ACC112 (cell line): ENCODE measurements around the gene ANKRD40CL.

Experiments
- H2AFZ ChIP-seq: fragments of 200-600 bp; sonication (generic); one replicate; pipeline ENCODE4 v1.6.0; 2017; ENCODE audit warnings: antibody characterized with exemption, low read length; ENCODE audit not compliant: unreplicated experiment
- H3K27ac ChIP-seq: fragments of 200-600 bp; sonication (generic); 2 replicates; pipeline ENCODE4 v1.5.1; 2014; ENCODE audit warnings: low read depth, mild to moderate bottlenecking, antibody characterized with exemption, low read length, moderate library complexity
- H3K27me3 ChIP-seq: fragments of 200-600 bp; sonication (generic); 2 replicates; pipeline ENCODE4 v1.6.1; 2014; ENCODE audit warnings: mild to moderate bottlenecking, antibody characterized with exemption, low read length, moderate library complexity, mixed read lengths; ENCODE audit not compliant: insufficient read depth
- H3K36me3 ChIP-seq: fragments of 200-600 bp; sonication (generic); 2 replicates; pipeline ENCODE4 v1.6.1; 2016; ENCODE audit warnings: mild to moderate bottlenecking, antibody characterized with exemption, low read length, moderate library complexity, mixed read lengths; ENCODE audit not compliant: insufficient read depth
- H3K4me1 ChIP-seq: fragments of 200-600 bp; sonication (generic); one replicate; pipeline ENCODE4 v1.6.1; 2016; ENCODE audit warnings: low read length, mixed read lengths; ENCODE audit not compliant: insufficient read depth, unreplicated experiment, control insufficient read depth
- H3K4me3 ChIP-seq: fragments of 200-600 bp; sonication (generic); 2 replicates; pipeline ENCODE4 v1.5.1; 2014; ENCODE audit warnings: mild to moderate bottlenecking, low read depth, low read length
- H3K79me2 ChIP-seq: fragments of 200-600 bp; sonication (generic); one replicate; pipeline ENCODE4 v1.6.0; 2016; ENCODE audit warnings: low read length; ENCODE audit not compliant: control insufficient read depth, unreplicated experiment, insufficient read depth

ANKRD40CL gene

DNA sequence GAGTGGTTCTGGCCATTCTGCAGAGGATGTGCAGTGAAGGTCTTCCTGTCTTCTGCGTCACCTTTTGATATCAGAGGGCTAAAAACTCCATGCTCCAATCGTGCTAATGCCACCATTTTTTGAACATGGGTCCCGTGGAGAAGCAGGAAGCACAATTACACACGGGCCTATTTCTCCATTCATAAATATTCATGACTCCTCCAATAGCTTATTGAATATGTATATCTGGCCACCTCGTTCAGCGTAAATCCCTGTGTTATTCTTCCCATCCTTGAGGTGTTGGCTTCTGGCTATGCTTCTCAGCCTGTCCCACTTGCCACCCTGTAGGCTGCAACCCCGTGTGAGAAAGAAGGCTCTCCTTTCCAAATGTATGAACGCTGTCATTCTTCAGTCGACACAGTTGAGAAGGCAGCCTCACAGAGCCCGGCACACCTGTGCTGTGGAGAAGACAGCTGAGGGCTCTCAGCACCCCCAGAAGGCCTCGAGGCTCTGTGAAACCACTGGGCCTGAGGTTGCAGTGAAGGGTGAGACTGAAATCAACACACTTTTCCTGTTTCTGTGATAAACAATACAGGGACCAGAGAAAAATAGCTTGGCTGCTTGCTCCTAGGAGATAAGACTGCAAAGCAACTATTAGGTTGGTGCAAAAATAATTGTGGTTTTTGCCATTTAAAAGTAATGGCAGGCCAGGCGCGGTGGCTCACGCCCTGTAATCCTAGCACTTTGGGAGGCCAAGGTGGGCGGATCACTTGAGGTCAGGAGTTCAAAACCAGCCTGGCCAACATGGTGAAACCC lies 4.9 kb upstream of the ANKRD40CL start:
- no peaks in the 10 kb centered on the region for H3K79me2 ChIP-seq
- H3K4me1 ChIP-seq: no peaks in the 10 kb centered on the region
- H3K4me3 ChIP-seq: no peak overlapping the region
- no peak overlapping the region for H2AFZ ChIP-seq
- no peak overlapping the region for H3K27ac ChIP-seq
- H3K36me3 ChIP-seq: no peaks in the 10 kb centered on the region
- H3K27me3 ChIP-seq: no peaks in the 10 kb centered on the region

DNA sequence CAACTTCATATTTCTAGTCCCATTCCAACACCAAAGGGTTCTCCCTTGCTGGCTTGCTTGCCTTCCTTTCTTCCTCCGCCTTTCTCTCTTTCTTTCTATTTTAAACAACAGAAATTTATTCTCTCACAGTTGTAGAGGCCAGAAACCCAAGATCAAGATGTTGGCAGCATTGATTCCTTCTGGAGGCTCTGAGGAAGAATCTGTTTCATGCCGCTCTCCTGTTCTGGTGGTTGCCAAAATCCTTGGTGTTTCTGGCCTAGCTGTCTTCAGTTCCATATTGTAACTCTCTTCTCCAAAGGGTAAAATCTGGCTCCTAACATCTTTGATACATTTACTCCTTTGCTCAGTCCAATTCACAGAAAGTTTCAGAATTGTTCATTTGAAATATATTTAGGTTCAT lies 3.0 kb upstream of the ANKRD40CL start:
- Histone ChIP-seq H2AFZ (no peak overlapping the region), H3K4me1 (no peaks in the 10 kb centered on the region), H3K79me2 (no peaks in the 10 kb centered on the region), H3K27ac (no peak overlapping the region), H3K4me3 (no peak overlapping the region), H3K27me3 (no peaks in the 10 kb centered on the region), H3K36me3 (no peaks in the 10 kb centered on the region)

DNA sequence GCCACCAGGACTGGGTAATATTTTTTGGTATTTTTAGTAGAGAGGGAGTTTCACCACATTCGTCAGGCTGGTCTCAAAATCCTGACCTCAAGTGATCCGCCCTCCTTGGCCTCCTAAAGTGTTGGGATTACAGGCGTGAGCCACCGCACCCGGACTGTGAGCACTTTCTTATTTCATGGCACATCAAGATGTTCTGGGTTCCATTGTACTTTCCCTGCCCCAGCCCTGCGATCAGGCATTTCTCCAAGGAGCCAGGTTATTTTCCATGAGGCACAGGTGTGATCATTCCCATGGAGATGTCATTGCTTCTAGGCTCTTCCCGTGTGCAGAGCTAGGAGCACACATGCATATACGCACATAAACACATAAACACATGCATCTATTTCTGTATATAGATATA lies 2.6 kb upstream of the ANKRD40CL start:
- no peaks in the 10 kb centered on the region for H3K79me2 ChIP-seq
- no peak overlapping the region for H2AFZ ChIP-seq

DNA sequence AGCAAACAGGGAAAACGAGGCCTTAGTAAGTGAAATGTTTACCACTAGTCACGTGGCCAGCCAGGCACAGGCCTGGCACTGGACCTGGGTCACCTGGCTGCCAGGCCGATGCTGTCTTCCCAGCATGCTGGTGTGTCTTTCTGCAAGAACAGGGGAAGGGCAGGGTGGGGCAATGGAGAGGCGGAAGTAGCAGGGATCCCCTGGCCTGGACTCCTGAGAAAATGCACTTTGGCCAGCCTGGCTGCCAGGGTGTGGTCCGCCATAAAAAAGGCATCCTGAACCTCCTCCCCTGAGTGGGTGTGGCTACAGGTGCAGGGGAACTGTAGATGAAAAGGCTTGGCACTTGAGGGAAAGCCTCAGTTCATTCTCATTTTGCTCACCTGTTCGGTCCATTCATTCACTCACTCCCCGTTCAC lies 1.0 kb upstream of the ANKRD40CL start:
- H3K4me1 ChIP-seq: peaks cover 7% of the 10 kb centered on the region
- H3K27ac ChIP-seq: no peak overlapping the region
- no peaks in the 10 kb centered on the region for H3K79me2 ChIP-seq
- no peak overlapping the region for H2AFZ ChIP-seq
- no peaks in the 10 kb centered on the region for H3K36me3 ChIP-seq
- no peak overlapping the region for H3K4me3 ChIP-seq
- no peaks in the 10 kb centered on the region for H3K27me3 ChIP-seq

More for the DNA sequence above, 2.6 kb upstream of the ANKRD40CL start:
- Histone ChIP-seq H3K36me3 (no peaks in the 10 kb centered on the region), H3K27me3 (no peaks in the 10 kb centered on the region), H3K4me3 (no peak overlapping the region), H3K4me1 (no peaks in the 10 kb centered on the region), H3K27ac (no peak overlapping the region)

DNA sequence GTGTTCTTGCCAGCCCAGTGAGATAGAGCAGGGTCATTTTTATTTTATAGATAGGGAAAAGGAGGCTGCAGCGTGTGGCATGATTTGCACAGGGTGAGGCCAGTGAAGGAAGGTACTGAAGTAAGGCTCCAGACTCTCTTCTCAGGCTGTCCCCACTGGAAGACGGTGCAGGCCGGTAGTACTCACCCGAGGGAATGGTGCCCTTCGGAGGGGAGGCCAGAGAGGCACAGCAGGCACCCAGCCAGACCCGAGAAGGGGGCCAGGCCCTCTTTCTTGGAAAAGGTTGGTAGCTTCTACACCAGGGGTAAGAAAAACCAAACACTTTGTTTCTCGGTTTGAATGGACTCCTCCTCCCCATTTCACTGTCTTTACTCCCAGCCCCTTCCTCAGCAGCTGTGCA lies 288 bp downstream of the ANKRD40CL start:
- Histone ChIP-seq H2AFZ (no peak overlapping the region), H3K27me3 (no peaks in the 10 kb centered on the region), H3K4me3 (no peak overlapping the region), H3K4me1 (peaks cover 9% of the 10 kb centered on the region), H3K79me2 (no peaks in the 10 kb centered on the region), H3K36me3 (no peaks in the 10 kb centered on the region), H3K27ac (no peak overlapping the region)

DNA sequence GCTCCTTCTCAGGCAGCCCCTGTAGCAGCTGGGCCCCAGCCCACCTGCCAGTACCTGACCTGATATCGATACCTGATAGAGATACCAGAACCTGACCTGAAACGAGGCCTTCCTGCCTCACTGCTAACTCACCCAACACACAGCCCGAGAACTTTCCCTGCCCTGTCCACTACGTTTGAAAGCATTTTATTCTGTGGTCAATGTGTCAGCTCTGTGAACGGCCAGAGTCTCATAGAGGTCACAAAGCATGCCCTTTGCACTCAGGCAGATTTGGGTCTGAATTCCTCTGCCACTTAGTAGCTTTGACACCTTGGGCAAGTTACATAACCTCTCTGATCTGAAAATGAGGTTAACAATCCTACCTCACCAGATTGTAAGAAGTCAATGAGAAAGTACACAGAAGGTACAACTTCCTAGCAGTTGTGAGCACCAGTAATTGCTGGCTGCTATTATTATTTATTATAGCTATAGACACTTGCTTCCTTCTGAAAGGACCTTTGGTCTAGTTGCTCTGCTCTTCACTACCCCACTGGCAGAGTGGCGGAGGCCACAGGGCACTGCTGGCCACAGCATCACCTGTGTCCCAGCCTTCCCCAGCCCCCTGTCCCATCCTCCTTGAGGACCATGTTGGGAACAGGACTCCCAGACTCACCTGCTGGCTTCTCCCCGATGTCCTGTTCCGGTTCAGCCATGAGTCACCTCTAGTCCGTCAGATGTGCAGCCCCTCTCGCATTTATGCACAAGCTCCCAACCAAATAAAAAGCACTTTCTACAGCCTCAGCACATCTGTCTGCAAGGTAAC lies 895 bp downstream of the ANKRD40CL start:
- Histone ChIP-seq H3K79me2 (no peaks in the 10 kb centered on the region), H3K4me1 (peaks cover 9% of the 10 kb centered on the region), H2AFZ (no peak overlapping the region), H3K4me3 (no peak overlapping the region), H3K36me3 (no peaks in the 10 kb centered on the region), H3K27ac (no peak overlapping the region), H3K27me3 (no peaks in the 10 kb centered on the region)

DNA sequence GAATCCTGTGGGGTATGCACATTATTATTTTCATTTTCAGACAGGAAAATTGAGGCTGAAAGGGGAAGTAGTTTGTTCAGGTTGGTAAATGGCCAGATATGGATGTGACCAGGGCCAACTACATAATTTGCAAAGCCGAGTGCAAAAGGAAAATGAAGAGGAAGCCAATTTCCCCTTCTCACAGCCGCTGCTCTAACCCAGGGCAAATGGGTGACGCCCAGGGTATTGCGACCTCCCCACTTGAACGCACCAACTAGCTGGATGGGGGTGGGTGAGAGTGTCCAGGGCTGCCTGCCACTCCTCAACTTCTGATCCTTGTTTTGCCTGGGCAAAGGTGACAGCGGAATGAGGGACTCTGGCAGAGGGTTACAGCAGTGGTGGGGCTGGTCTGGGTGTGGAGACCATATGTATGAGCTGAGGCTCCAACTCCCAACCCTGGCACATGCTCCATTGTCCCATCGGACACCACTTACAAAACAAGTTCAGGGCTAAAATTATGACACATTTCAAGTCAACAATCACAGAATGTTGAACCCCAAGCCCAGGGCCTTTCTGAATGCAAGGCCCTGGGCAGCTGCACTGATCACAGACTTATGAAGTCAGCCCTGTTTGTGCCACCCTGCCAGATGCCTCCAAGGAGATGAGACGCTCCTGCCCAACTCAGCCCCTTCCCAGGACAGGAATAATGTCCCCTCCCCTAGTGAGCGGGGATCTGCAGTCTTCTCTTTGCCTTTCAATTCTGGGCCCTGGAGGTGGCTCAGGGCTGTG lies 1.7 kb downstream of the ANKRD40CL start:
- Histone ChIP-seq H3K4me3 (no peak overlapping the region), H3K4me1 (peaks cover 9% of the 10 kb centered on the region), H3K27ac (no peak overlapping the region)

DNA sequence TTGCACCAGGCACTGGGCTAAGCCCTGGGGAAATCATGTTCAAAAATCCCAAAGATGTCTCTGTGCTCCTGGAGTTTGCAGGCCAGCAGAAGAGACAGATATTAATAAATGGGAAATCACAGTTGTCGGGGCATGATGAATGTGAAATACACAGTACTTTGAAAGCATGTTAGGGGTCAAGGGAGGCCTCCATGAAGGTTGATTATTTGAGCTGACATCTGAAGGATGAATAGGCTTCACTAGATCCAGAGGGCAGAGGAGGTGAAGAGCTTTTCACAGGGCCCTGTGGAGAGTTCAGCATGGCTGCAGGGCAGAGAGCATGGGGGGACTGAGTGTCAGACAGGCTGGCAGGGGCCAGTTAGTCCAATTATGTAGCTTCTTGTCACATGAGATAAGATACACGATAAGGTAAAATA lies 2.6 kb downstream of the ANKRD40CL start:
- Histone ChIP-seq H3K79me2 (no peaks in the 10 kb centered on the region), H2AFZ (no peak overlapping the region), H3K27ac (no peak overlapping the region), H3K27me3 (no peaks in the 10 kb centered on the region), H3K4me1 (peaks cover 9% of the 10 kb centered on the region), H3K4me3 (no peak overlapping the region), H3K36me3 (no peaks in the 10 kb centered on the region)

More for the DNA sequence above, 1.7 kb downstream of the ANKRD40CL start:
- Histone ChIP-seq H2AFZ (no peak overlapping the region), H3K79me2 (no peaks in the 10 kb centered on the region), H3K27me3 (no peaks in the 10 kb centered on the region), H3K36me3 (no peaks in the 10 kb centered on the region)

DNA sequence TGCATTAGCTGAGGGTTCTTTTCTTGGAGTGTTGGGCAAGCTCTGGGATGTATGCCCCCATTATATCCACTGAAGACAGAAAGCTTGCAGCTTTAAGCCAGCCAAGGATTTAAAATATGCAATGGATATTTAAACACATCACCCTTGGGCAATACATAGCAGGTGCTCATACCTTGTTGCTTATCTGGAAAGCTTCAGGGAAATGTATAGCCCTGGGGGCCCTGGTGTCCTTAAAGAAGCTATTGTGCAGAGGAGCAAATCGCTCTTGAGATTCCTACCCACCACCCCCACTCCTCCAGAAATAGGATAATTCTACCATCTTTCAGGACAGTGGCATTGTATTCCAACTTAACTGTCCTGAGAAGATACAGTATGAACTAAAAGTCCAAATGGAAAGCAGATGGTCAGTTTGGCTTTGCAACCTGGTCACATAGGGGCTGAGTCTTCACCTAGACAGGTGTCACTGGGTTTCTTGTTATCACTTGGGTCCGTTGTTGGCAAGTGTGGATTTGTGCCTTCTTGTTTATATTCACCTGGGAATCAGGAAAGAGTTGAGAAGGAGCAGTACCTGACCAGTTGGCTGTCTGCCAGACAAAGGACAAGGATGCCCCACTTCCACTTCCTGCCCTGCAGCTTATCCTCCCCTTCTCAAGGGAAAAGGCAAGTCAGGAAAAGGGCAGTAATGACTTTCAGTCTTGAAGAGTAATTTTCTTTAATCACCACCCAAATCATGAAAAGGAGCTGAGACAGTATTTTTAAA lies 3.4 kb downstream of the ANKRD40CL start:
- peaks cover 9% of the 10 kb centered on the region for H3K4me1 ChIP-seq
- no peak overlapping the region for H3K27ac ChIP-seq
- peak overlapping the region; percentile 47 for H2AFZ ChIP-seq
- H3K4me3 ChIP-seq: no peak overlapping the region
- H3K27me3 ChIP-seq: no peaks in the 10 kb centered on the region
- H3K36me3 ChIP-seq: no peaks in the 10 kb centered on the region
- H3K79me2 ChIP-seq: no peaks in the 10 kb centered on the region

DNA sequence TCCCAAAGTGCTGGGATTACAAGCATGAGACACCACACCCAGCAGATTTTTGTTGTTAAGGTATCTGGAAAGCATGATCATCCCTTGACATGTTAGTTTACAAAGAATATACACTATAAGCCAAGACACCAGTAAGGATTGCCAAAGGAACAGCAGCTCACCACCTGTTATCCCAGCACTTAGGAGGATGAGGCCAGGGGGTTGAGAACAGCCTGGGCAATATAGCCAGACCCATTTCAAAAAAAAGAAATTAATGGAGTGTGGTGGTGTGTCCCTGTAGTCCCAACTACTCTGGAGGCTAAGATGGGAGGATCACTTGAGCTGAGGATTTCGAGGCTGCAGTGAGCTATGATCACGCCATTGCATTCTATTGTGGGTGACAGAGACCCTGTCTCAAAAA lies 5.1 kb downstream of the ANKRD40CL start:
- Histone ChIP-seq H3K36me3 (no peaks in the 10 kb centered on the region), H3K4me1 (peaks cover 9% of the 10 kb centered on the region), H2AFZ (no peak overlapping the region), H3K4me3 (no peak overlapping the region), H3K27me3 (no peaks in the 10 kb centered on the region), H3K27ac (no peak overlapping the region), H3K79me2 (no peaks in the 10 kb centered on the region)
